ENCODE measurements around the gene NQO2. TPM values are rescaled to one million over a fixed set of nuclear protein-coding genes. Genes with fewer than 3 reads are reported as not detected.

Gene NQO2
- polyA plus RNA-seq, 1 donor from 2014 or later, result 33.2 TPM

- Histone ChIP-seq H3K36me3 (ENCODE audit: insufficient read depth, low read length) (peaks cover 15% of the 10 kb centered on the region), H3K9me2 (ENCODE audit: insufficient read depth, low read length) (no peaks in the 10 kb centered on the region), H3K9ac (ENCODE audit: low read length) (no peak overlapping the region), H3K27me3 (ENCODE audit: insufficient read depth, low read depth, low read length) (no peaks in the 10 kb centered on the region), H3K4me2 (ENCODE audit: low read length) (no peak overlapping the region), H3K9me3 (ENCODE audit: low read length) (peaks cover 4% of the 10 kb centered on the region), H4K20me1 (ENCODE audit: insufficient read depth) (no peaks in the 10 kb centered on the region), H2AFZ (ENCODE audit: low read depth, low read length) (no peak overlapping the region), H3F3A (ENCODE audit: insufficient read depth, low read length, poor library complexity, severe bottlenecking) (no peaks in the 10 kb centered on the region), H3K27ac (ENCODE audit: low read length) (no peak overlapping the region), H3K79me2 (replicated peaks; ENCODE audit: insufficient read depth, low read length) (no peaks in the 10 kb centered on the region), H3K4me3 (ENCODE audit: low read length) (no peak overlapping the region)
- TF ChIP-seq SMC3 (conservative IDR thresholded peaks at IDR 0.05; ENCODE audit: poor library complexity) (no peak), MXI1 (conservative IDR thresholded peaks at IDR 0.05; ENCODE audit: poor library complexity, severe bottlenecking) (no peak), TAF1 (IDR thresholded peaks at IDR 0.05; ENCODE audit: low read depth) (no peak), EZH2 (IDR thresholded peaks at IDR 0.05; ENCODE audit: borderline replicate concordance, insufficient read depth, low read length, poor library complexity, severe bottlenecking) (no peak), EP300 (conservative IDR thresholded peaks at IDR 0.05; ENCODE audit: poor library complexity, severe bottlenecking) (no peak), REST (IDR thresholded peaks at IDR 0.05; ENCODE audit: borderline replicate concordance) (no peak), RAD21 (conservative IDR thresholded peaks at IDR 0.05) (no peak), CTCF (IDR thresholded peaks at IDR 0.05; ENCODE audit: poor library complexity, severe bottlenecking) (no peak), POLR2AphosphoS5 (IDR thresholded peaks at IDR 0.05) (no peak)
Observed at GRCh38 chr6:3017304-3017703, 17.6 kb downstream of the NQO2 start.

- no peaks in the 10 kb centered on the region for H3K79me2 ChIP-seq (replicated peaks; ENCODE audit: insufficient read depth, low read length)
- no peak for TF ChIP-seq TAF1 (IDR thresholded peaks at IDR 0.05; ENCODE audit: low read depth)
- TF ChIP-seq EP300 (conservative IDR thresholded peaks at IDR 0.05; ENCODE audit: poor library complexity, severe bottlenecking), result no peak
- TF ChIP-seq RAD21 (conservative IDR thresholded peaks at IDR 0.05), result no peak
- TF ChIP-seq POLR2AphosphoS5 (IDR thresholded peaks at IDR 0.05), result no peak
- no peak for TF ChIP-seq REST (IDR thresholded peaks at IDR 0.05; ENCODE audit: borderline replicate concordance)
- TF ChIP-seq EZH2 (IDR thresholded peaks at IDR 0.05; ENCODE audit: borderline replicate concordance, insufficient read depth, low read length, poor library complexity, severe bottlenecking), result no peak
- TF ChIP-seq MXI1 (conservative IDR thresholded peaks at IDR 0.05; ENCODE audit: poor library complexity, severe bottlenecking), result no peak
- no peak for TF ChIP-seq SMC3 (conservative IDR thresholded peaks at IDR 0.05; ENCODE audit: poor library complexity)
- no peak for TF ChIP-seq CTCF (IDR thresholded peaks at IDR 0.05; ENCODE audit: poor library complexity, severe bottlenecking)
- H3K27me3 ChIP-seq (ENCODE audit: insufficient read depth, low read depth, low read length), result no peaks in the 10 kb centered on the region
- H3K9me3 ChIP-seq (ENCODE audit: low read length), result no peaks in the 10 kb centered on the region
- peaks cover 10% of the 10 kb centered on the region for H3K36me3 ChIP-seq (ENCODE audit: insufficient read depth, low read length)
- H3K9ac ChIP-seq (ENCODE audit: low read length), result no peak overlapping the region
- no peak overlapping the region for H2AFZ ChIP-seq (ENCODE audit: low read depth, low read length)
- H3F3A ChIP-seq (ENCODE audit: insufficient read depth, low read length, poor library complexity, severe bottlenecking), result no peaks in the 10 kb centered on the region
- no peaks in the 10 kb centered on the region for H4K20me1 ChIP-seq (ENCODE audit: insufficient read depth)
- H3K4me2 ChIP-seq (ENCODE audit: low read length), result no peak overlapping the region
- no peak overlapping the region for H3K4me3 ChIP-seq (ENCODE audit: low read length)
- H3K27ac ChIP-seq (ENCODE audit: low read length), result no peak overlapping the region
- no peaks in the 10 kb centered on the region for H3K9me2 ChIP-seq (ENCODE audit: insufficient read depth, low read length)
Observed at GRCh38 chr6:3019065-3019464, 19.4 kb downstream of the NQO2 start.

All from neural cell (in vitro differentiated cells).